HTERT RPE-1 (cell line): Measurements from ENCODE around the gene TRMT112.

Experiments
- in situ Hi-C: fragments of 300-500 bp; cut with MboI; formaldehyde crosslinking; loops from 4 replicates; pipeline ENCODE4 v1.14.3; 2020; ENCODE audit warnings: low sequenced_read_pairs

The TRMT112 gene

GRCh38 chr11:64352099-64352994 is 35.0 kb upstream of the TRMT112 start:
- in situ Hi-C loops = no loop called here

GRCh38 chr11:64351136-64351631 is 33.8 kb upstream of the TRMT112 start:
- in situ Hi-C loops = no loop called here

- in situ Hi-C loops = no loop called here
Measured at GRCh38 chr11:64349404-64349803, 32.0 kb upstream of the TRMT112 start.

GRCh38 chr11:64349025-64349387 is 31.6 kb upstream of the TRMT112 start:
- in situ Hi-C loops = no loop called here

GRCh38 chr11:64348383-64349024 is 31.1 kb upstream of the TRMT112 start:
- in situ Hi-C loops = no loop called here

- in situ Hi-C loops = no loop called here
Measured at GRCh38 chr11:64347193-64347867, 30.0 kb upstream of the TRMT112 start.

- in situ Hi-C loops = no loop called here
Measured at GRCh38 chr11:64344787-64345186, 27.4 kb upstream of the TRMT112 start.

- in situ Hi-C loops = no loop called here
Measured at GRCh38 chr11:64343767-64344559, 26.6 kb upstream of the TRMT112 start.

- in situ Hi-C loops = no loop called here
Measured at GRCh38 chr11:64342869-64343745, 25.7 kb upstream of the TRMT112 start.

- in situ Hi-C loops = no loop called here
Measured at GRCh38 chr11:64341851-64342791, 24.8 kb upstream of the TRMT112 start.

- in situ Hi-C loops = no loop called here
Measured at GRCh38 chr11:64341429-64341828, 24.1 kb upstream of the TRMT112 start.

GRCh38 chr11:64340671-64341335 is 23.4 kb upstream of the TRMT112 start:
- in situ Hi-C loops = no loop called here

GRCh38 chr11:64339754-64340408 is 22.5 kb upstream of the TRMT112 start, which contains the start of gene CCDC88B:
TSS of gene CCDC88B (plus strand) at chr11:64340204. CDS start at chr11:64340267, 63 bp downstream.
- in situ Hi-C loops = no loop called here

- in situ Hi-C loops = no loop called here
Measured at GRCh38 chr11:64339286-64339685, 21.9 kb upstream of the TRMT112 start.

GRCh38 chr11:64338716-64339115 is 21.4 kb upstream of the TRMT112 start:
- in situ Hi-C loops = no loop called here

- in situ Hi-C loops = no loop called here
Measured at GRCh38 chr11:64337538-64338249, 20.3 kb upstream of the TRMT112 start.
